ENCODE results near the gene BANK1.
"Not testable (repeated sequence)": the region's sequence is repeated elsewhere in the genome, so short reads cannot be mapped to it uniquely, and the experiment has no call there.

Gene BANK1

GRCh38 chr4:101885574-101885973 lies 95.0 kb downstream of the BANK1 start:
- DNase-seq (ENCODE audit: low read depth in 2 of 2): no peak

GRCh38 chr4:101886826-101887225 lies 96.3 kb downstream of the BANK1 start:
- DNase-seq (ENCODE audit: low read depth in 2 of 2): no peak

- no peak for DNase-seq (ENCODE audit: low read depth in 2 of 2)
Observed at GRCh38 chr4:101888472-101888871, 97.9 kb downstream of the BANK1 start.

- DNase-seq (ENCODE audit: low read depth in 2 of 2): not testable (repeated sequence)
Observed at GRCh38 chr4:101905527-101905926, 115.0 kb downstream of the BANK1 start.

- no peak for DNase-seq (ENCODE audit: low read depth in 2 of 2)
Observed at GRCh38 chr4:101910786-101911373, 120.3 kb downstream of the BANK1 start.

- no peak for DNase-seq (ENCODE audit: low read depth in 2 of 2)
Observed at GRCh38 chr4:101911616-101912015, 121.1 kb downstream of the BANK1 start.

- no peak for DNase-seq (ENCODE audit: low read depth in 2 of 2)
Observed at GRCh38 chr4:101914761-101915160, 124.2 kb downstream of the BANK1 start.

- no peak for DNase-seq (ENCODE audit: low read depth in 2 of 2)
Observed at GRCh38 chr4:101919373-101919977, 128.9 kb downstream of the BANK1 start.

- no peak for DNase-seq (ENCODE audit: low read depth in 2 of 2)
Observed at GRCh38 chr4:101921370-101921769, 130.8 kb downstream of the BANK1 start.

GRCh38 chr4:101931619-101932018 lies 141.1 kb downstream of the BANK1 start:
- DNase-seq (ENCODE audit: low read depth in 2 of 2): no peak

- DNase-seq (ENCODE audit: low read depth in 2 of 2): no peak
Observed at GRCh38 chr4:101933855-101934254, 143.3 kb downstream of the BANK1 start.

GRCh38 chr4:101938836-101939235 lies 148.3 kb downstream of the BANK1 start:
- no peak for DNase-seq (ENCODE audit: low read depth in 2 of 2)

- no peak for DNase-seq (ENCODE audit: low read depth in 2 of 2)
Observed at GRCh38 chr4:101941816-101942358, 151.4 kb downstream of the BANK1 start.

GRCh38 chr4:101942891-101943290 lies 152.4 kb downstream of the BANK1 start:
- DNase-seq (ENCODE audit: low read depth in 2 of 2): no peak

- no peak for DNase-seq (ENCODE audit: low read depth in 2 of 2)
Observed at GRCh38 chr4:101944649-101945048, 154.1 kb downstream of the BANK1 start.

GRCh38 chr4:101948055-101948454 lies 157.5 kb downstream of the BANK1 start:
- no peak for DNase-seq (ENCODE audit: low read depth in 2 of 2)

- DNase-seq (ENCODE audit: low read depth in 2 of 2): no peak
Observed at GRCh38 chr4:101948951-101949350, 158.4 kb downstream of the BANK1 start.

- no peak for DNase-seq (ENCODE audit: low read depth in 2 of 2)
Observed at GRCh38 chr4:101950258-101950979, 159.9 kb downstream of the BANK1 start.

GRCh38 chr4:101952985-101953384 lies 162.5 kb downstream of the BANK1 start:
- no peak for DNase-seq (ENCODE audit: low read depth in 2 of 2)

GRCh38 chr4:101953949-101954348 lies 163.4 kb downstream of the BANK1 start:
- DNase-seq (ENCODE audit: low read depth in 2 of 2): no peak

- no peak for DNase-seq (ENCODE audit: low read depth in 2 of 2)
Observed at GRCh38 chr4:101954351-101954750, 163.8 kb downstream of the BANK1 start.

- no peak for DNase-seq (ENCODE audit: low read depth in 2 of 2)
Observed at GRCh38 chr4:101954975-101955678, 164.6 kb downstream of the BANK1 start.
